ENCODE measurements around the gene CXCR6. TPM values are rescaled to one million over a fixed set of nuclear protein-coding genes. Genes with fewer than 3 reads are reported as not detected.

The CXCR6 gene
- total RNA-seq, 1 donor from 2014 or later = 0.33 TPM

DNA sequence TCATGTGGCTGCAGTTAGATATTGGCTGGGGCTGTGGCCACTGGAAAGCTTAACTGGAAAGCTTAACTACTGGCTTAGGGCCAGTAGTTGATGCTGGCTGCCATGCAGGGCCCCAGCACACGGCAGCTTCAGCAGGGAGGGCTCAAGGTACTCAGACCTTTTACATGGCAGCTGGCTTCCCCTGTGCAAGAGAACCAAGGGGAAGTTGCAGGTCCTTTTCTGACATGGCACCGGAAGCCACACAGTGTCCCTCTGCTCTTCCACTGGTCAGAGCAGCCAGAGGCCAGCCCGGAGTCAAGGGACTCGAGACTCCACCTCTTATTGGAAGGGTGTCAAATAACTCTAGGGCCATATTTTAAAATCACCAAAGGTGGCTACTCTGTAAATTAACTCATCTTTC, 32.4 kb upstream of the CXCR6 start:
- intact Hi-C loops (cut with micrococcal nuclease) = no loop called here
- TF ChIP-seq, protein P1, sequence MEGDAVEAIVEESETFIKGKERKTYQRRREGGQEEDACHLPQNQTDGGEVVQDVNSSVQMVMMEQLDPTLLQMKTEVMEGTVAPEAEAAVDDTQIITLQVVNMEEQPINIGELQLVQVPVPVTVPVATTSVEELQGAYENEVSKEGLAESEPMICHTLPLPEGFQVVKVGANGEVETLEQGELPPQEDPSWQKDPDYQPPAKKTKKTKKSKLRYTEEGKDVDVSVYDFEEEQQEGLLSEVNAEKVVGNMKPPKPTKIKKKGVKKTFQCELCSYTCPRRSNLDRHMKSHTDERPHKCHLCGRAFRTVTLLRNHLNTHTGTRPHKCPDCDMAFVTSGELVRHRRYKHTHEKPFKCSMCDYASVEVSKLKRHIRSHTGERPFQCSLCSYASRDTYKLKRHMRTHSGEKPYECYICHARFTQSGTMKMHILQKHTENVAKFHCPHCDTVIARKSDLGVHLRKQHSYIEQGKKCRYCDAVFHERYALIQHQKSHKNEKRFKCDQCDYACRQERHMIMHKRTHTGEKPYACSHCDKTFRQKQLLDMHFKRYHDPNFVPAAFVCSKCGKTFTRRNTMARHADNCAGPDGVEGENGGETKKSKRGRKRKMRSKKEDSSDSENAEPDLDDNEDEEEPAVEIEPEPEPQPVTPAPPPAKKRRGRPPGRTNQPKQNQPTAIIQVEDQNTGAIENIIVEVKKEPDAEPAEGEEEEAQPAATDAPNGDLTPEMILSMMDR (IDR thresholded peaks at IDR 0.05; ENCODE audit: borderline replicate concordance) = no peak
- no peak overlapping the region for H3K27ac ChIP-seq (replicated peaks)
- no peaks in the 10 kb centered on the region for H3K9me3 ChIP-seq (replicated peaks)
- H3K36me3 ChIP-seq = peaks cover 11% of the 10 kb centered on the region
- H3K4me3 ChIP-seq = no peak overlapping the region
- H3K4me1 ChIP-seq = peaks cover 2% of the 10 kb centered on the region
- no peaks in the 10 kb centered on the region for H3K27me3 ChIP-seq (ENCODE audit: low read depth)
- no peak for DNase-seq

DNA sequence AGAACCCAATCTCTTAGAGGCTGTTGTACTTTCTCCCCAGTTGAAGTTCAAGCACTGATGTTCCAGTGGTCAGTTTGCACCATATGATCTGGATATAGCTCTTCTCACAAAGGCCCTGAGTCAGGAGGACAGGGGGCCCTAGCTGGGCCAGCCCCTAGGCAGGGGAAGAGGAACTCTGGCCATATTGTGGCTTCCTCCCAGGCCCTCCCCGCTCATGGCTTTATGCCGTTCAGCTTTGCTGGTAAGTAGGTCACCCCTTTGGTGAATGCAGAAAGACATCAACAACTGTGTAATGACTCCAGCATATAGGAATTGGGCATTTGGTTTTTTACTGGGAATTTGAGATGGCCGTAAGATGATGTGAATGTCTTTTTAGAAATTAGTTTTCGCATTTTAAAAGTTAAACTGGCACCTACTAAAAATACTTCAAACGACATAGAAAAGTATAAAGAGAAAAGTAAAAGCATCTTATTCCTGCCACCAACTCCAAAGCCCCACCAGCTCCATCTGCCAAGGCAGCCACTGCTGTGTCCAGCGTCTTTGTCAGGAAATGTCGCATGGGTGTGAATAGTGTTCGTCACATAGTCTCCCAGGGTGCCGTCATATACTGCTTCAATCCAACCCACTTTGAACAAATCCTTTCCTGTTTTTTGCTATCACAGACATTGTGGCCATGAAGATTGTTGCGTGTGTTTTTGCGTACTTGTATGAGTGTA, 31.6 kb upstream of the CXCR6 start:
- TF ChIP-seq, protein P1 (IDR thresholded peaks at IDR 0.05; ENCODE audit: borderline replicate concordance) = no peak
- Histone ChIP-seq H3K4me1 (peaks cover 8% of the 10 kb centered on the region), H3K9me3 (replicated peaks) (no peaks in the 10 kb centered on the region), H3K4me3 (no peak overlapping the region), H3K27ac (replicated peaks) (no peak overlapping the region), H3K36me3 (peaks cover 11% of the 10 kb centered on the region), H3K27me3 (ENCODE audit: low read depth) (no peaks in the 10 kb centered on the region)
- no peak for DNase-seq
- intact Hi-C loops (cut with micrococcal nuclease) = no loop called here

DNA sequence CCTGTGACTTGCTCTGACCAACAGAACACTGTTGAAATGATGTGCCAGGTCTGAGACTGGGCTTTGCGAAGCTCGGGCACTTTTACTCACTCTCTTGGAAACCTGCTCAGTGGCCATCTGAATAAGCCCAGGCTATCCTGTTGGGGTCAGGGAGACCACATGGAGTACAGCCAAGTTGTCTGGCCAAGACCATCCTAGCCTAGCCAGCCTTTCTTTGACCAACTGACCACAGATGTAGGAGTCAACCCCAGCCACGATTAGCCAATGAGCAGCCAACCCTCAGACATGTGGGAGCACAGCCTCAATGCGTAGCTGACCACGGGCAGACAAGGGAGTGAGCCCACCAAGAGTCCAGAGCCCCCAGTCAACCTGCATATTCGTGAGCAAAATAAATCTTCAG, 30.8 kb upstream of the CXCR6 start:
- H3K27me3 ChIP-seq (ENCODE audit: low read depth) = no peaks in the 10 kb centered on the region
- intact Hi-C loops (cut with micrococcal nuclease) = no loop called here
- TF ChIP-seq, protein P1 (IDR thresholded peaks at IDR 0.05; ENCODE audit: borderline replicate concordance) = no peak
- no peak for DNase-seq
- peaks cover 11% of the 10 kb centered on the region for H3K36me3 ChIP-seq
- H3K4me1 ChIP-seq = peaks cover 16% of the 10 kb centered on the region
- no peaks in the 10 kb centered on the region for H3K9me3 ChIP-seq (replicated peaks)
- H3K4me3 ChIP-seq = no peak overlapping the region
- H3K27ac ChIP-seq (replicated peaks) = no peak overlapping the region

DNA sequence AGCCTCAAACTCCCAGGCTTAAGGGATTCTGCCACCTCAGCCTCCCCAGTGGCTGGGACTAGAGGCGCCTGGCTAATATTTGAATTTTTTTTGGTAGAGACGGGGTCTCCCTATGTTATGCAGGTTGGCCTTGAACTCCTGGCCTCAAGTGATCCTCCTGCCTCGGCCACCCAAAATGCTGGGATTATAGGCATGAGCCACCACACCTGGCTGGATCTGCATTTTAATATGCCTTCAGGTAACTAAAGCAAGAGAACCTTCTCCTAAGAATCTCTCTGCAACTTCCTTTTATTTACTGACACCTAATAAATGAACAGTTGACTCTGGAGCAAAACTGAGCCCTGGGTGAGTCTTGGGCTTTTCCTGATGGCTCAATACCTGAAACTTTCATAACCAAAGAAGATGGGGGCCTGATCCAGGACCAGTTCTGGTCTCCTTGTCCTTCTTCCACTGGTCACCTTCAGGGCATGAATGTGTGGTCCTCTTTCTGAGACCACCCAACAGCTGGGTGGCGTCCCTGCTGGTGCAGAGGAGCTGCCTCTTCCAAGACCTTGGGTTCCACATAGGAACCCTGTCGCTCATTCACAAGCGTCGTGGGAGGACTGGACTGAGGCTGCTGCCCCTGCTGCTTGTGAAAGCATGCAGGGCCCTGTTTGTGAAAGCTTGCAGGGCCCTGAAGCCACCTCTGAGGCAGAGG, 28.8 kb upstream of the CXCR6 start:
- Histone ChIP-seq H3K9me3 (replicated peaks) (no peaks in the 10 kb centered on the region), H3K4me1 (peaks cover 21% of the 10 kb centered on the region), H3K4me3 (no peak overlapping the region), H3K27ac (replicated peaks) (no peak overlapping the region), H3K27me3 (ENCODE audit: low read depth) (no peaks in the 10 kb centered on the region), H3K36me3 (peaks cover 29% of the 10 kb centered on the region)
- intact Hi-C loops (cut with micrococcal nuclease) = no loop called here
- no peak for DNase-seq
- TF ChIP-seq, protein P1 (IDR thresholded peaks at IDR 0.05; ENCODE audit: borderline replicate concordance) = no peak

DNA sequence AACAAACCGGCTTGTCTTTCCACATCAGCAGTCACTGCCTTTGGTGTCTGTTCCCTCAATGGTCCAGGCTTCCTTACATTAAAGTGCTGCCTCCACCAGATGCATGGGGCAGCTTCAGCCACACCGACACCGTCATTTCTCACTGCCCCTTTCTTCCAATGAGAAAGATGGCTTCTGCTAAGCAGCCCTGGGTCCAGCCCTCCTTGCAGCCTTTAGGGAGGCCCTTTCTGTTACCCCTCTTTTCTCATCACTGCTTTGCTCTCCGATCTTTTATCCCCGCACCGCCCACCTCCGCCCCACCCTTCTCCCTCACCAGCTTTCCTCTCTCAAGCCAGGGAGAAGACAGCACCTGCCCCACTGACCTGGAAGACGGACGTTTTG, 28.2 kb upstream of the CXCR6 start:
- Histone ChIP-seq H3K27ac (replicated peaks) (no peak overlapping the region), H3K36me3 (peaks cover 32% of the 10 kb centered on the region), H3K4me1 (peaks cover 23% of the 10 kb centered on the region), H3K9me3 (replicated peaks) (no peaks in the 10 kb centered on the region), H3K27me3 (ENCODE audit: low read depth) (no peaks in the 10 kb centered on the region), H3K4me3 (no peak overlapping the region)
- DNase-seq = no peak
- TF ChIP-seq, protein P1 (IDR thresholded peaks at IDR 0.05; ENCODE audit: borderline replicate concordance) = no peak
- intact Hi-C loops (cut with micrococcal nuclease) = no loop called here

Data from left ventricle myocardium inferior (tissue), 1 donor.